ENCODE measurements around the gene PNLDC1.

PNLDC1 gene

GRCh38 chr6:159800141-159800865 lies at the start of gene PNLDC1:
PNLDC1 (plus strand) TSS chr6:159800276; CDS start chr6:159800308, 32 bp downstream.
- no peak for DNase-seq (ENCODE audit: low spot score)

- DNase-seq (ENCODE audit: low spot score), result no peak
Measured at GRCh38 chr6:159751448-159751847, 48.6 kb upstream of the PNLDC1 start.

- DNase-seq (ENCODE audit: low spot score), result no peak
Measured at GRCh38 chr6:159753081-159753872, 46.8 kb upstream of the PNLDC1 start.

GRCh38 chr6:159754401-159754800 lies 45.7 kb upstream of the PNLDC1 start:
- no peak for DNase-seq (ENCODE audit: low spot score)

- DNase-seq (ENCODE audit: low spot score), result no peak
Measured at GRCh38 chr6:159754959-159755914, 44.8 kb upstream of the PNLDC1 start.

GRCh38 chr6:159756508-159756907 lies 43.6 kb upstream of the PNLDC1 start:
- no peak for DNase-seq (ENCODE audit: low spot score)

GRCh38 chr6:159758031-159759001 lies 41.8 kb upstream of the PNLDC1 start:
- no peak for DNase-seq (ENCODE audit: low spot score)

GRCh38 chr6:159759645-159760044 lies 40.4 kb upstream of the PNLDC1 start:
- DNase-seq (ENCODE audit: low spot score), result no peak

- DNase-seq (ENCODE audit: low spot score), result no peak
Measured at GRCh38 chr6:159760602-159761057, 39.4 kb upstream of the PNLDC1 start.

GRCh38 chr6:159761129-159761872 lies 38.8 kb upstream of the PNLDC1 start:
- DNase-seq (ENCODE audit: low spot score), result no peak

- DNase-seq (ENCODE audit: low spot score), result peak; percentile 91
Measured at GRCh38 chr6:159761873-159762680, 38.0 kb upstream of the PNLDC1 start, which contains the start of gene ACAT2. ACAT2 (plus strand) TSS chr6:159762045; CDS start chr6:159762088, 43 bp downstream.

- no peak for DNase-seq (ENCODE audit: low spot score)
Measured at GRCh38 chr6:159762681-159763293, 37.3 kb upstream of the PNLDC1 start.

- no peak for DNase-seq (ENCODE audit: low spot score)
Measured at GRCh38 chr6:159766906-159767305, 33.2 kb upstream of the PNLDC1 start.

GRCh38 chr6:159769470-159769869 lies 30.6 kb upstream of the PNLDC1 start:
- DNase-seq (ENCODE audit: low spot score), result no peak

- DNase-seq (ENCODE audit: low spot score), result no peak
Measured at GRCh38 chr6:159772196-159772595, 27.9 kb upstream of the PNLDC1 start.

- DNase-seq (ENCODE audit: low spot score), result no peak
Measured at GRCh38 chr6:159777240-159777904, 22.7 kb upstream of the PNLDC1 start.

- no peak for DNase-seq (ENCODE audit: low spot score)
Measured at GRCh38 chr6:159778131-159778530, 21.9 kb upstream of the PNLDC1 start.

- no peak for DNase-seq (ENCODE audit: low spot score)
Measured at GRCh38 chr6:159778542-159779103, 21.5 kb upstream of the PNLDC1 start.

All from hematopoietic multipotent progenitor cell treated with erythropoietin and hydrocortisone succinate and interleukin-3 and kit ligand, for 17 days (in vitro differentiated cells).